Stimulated activated CD4-positive, alpha-beta T cell treated with anti-CD3 and anti-CD28 coated beads, Interleukin-1b, Interleukin-23, amount 100 ng/mL, for 4 hours (primary cell): ENCODE results near the gene KRTAP9-7.
A peak's percentile ranks its signal among the peaks of the same experiment; 100 is the strongest.

Experiments
- DNase-seq, 2 donors: peaks; one replicate each; pipeline ENCODE4 v3.0.0-alpha.2; 2020; ENCODE audit warnings: low read depth in 2 of 2

The KRTAP9-7 gene

GRCh38 chr17:41271858-41272257 lies 3.6 kb upstream of the KRTAP9-7 start:
- no peak for DNase-seq

GRCh38 chr17:41278176-41278955 lies 2.9 kb downstream of the KRTAP9-7 start:
- DNase-seq, result no peak

DNA sequence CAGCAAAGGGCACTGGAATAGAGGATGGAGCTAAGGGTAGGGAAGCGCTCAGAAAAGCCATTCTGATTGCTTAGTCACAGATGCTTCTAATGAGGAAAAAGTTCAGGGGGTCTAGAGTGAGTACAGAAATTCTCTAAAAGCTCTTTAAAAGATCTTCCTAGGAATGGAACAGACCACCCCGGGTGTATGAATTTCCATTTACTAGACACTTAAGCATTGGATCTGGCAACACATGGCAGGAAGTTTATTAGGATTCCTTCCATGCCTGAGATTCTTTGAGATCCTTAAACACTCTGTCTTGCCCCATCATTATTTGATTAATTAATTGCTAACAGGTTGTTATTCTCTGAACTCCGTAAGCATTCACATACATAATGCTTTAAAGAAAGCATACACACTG lies 8.5 kb downstream of the KRTAP9-7 start:
- no peak for DNase-seq

DNA sequence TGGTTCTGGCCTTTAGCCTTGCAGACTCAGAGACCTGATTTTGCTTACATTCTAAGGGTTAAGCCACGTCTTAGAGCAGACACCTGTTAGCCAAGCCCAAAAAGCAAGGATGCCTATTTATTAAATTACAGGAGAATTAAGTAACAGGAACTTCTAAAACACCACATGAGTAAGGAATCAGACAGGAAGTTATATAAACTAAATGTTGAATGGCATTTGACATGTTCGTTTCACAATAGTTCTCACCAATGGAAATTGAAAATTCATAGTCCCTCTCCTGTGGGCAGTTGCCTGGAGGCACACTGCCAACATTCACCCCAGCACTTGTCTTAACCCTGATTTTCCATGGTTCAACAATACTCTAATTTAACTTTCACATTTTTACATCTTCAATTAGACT lies 9.0 kb downstream of the KRTAP9-7 start:
- no peak for DNase-seq

DNA sequence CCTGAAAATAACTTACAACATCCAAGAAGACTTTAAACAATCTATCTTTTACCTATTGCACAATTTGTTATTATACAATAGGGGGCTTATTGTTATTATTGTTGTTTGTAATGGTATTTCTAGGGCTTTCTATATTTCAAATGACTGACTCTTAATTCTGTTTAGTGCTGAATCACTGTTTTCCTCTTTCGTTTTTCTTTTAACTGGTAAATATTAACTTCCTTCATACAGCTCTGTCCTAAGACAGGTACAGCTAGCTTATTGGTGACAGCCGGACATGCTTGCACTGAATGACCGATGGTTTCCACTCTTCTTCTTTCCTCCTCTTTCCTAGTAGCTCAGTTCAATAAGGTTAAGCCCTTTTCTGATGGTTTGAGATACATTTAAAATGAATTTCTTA lies 11.6 kb downstream of the KRTAP9-7 start:
- DNase-seq, result no peak

DNA sequence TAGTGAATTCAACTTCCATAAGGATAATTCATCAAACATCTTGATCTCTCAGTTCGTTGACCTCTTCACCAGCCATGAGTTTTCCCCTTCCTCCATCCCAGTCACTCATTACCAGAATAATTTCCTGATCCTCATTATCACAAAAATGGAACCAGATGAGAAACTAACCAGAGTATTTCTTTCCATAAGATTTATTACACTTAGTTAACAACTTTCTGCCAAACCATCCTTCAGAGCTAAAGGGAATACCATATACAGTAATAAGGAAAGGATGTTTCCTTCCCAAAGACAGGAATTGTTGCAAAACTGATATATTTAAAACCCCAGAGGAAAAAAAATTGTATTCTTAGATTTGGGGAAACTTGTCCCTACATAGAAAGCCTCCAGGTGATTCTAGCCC lies 18.5 kb downstream of the KRTAP9-7 start:
- DNase-seq, result no peak

DNA sequence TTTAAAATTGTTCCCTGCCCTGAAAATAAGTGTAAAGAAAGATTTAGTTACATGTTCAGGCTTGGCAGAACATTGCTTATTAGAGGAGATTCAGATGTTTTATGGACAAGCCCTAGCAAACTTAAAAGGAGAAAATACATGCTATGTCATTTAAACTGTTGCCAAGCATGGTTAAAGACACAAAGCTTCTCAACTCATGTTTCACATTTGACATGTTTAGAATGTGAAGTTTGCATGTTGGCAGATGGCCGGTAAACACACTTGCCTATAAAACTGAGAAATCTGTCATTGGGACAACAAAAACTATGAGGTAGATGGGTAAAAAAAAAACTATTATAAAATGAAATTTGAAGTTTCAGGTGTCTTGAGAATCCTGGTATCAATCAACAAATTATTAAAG lies 21.3 kb downstream of the KRTAP9-7 start:
- no peak for DNase-seq

DNA sequence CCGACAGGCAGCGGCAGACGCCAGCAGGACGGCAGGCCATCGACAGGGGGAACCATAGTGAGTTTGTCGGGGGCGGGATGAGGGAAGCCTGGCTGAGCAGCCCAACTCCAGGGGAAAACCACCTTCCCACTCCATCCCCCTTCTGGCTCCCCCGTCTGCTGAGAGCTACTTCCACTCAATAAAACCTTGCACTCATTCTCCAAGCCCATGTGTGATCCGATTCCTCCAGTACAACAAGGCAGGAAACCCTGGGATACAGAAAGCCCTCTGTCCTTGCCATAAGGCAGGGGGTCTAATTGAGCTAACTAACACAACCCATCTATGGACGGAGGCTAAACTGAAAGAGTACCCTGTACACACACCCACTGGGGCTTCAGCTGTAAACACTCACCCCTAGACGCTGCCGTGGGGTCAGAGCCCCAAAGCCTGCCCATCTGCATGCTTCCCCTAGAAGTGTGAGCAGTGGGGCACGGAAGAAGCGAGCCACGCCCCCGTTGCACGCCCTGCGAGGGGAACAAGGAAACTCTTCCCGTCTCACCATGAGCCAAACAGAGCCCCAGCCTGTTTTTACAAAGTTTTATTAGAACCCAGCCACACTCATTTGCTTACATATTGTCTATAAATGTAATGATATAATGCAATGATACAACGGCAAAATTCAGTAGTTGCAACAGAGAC lies 23.1 kb downstream of the KRTAP9-7 start:
- DNase-seq, result no peak

DNA sequence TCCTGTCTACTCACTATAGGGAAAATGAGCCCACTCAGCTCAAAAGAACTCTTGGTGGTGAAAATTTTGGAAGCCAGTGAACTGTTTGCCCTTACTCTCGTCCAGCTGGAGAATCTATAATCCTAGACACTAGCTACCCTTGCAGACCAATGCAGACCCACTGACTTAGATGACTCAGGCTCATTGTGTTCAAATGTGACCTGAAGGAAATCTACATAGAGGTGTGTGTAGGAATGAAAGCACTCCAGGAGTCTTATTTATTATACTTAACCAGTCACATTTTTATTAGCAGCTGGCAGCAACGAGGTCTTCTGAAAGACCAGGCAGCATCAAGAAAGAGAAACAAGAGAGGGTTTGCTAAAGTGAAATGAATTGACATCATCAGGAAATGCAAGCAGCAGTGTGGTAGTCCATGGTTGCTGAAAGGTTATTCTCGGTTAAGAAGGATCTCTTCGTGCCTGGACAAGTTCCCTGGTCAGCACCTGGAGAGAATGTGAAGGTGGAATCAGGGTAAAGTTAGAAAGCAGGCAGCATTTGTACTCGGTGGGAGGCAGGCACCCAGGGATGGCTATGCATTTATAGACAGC lies 25.8 kb downstream of the KRTAP9-7 start:
- no peak for DNase-seq

DNA sequence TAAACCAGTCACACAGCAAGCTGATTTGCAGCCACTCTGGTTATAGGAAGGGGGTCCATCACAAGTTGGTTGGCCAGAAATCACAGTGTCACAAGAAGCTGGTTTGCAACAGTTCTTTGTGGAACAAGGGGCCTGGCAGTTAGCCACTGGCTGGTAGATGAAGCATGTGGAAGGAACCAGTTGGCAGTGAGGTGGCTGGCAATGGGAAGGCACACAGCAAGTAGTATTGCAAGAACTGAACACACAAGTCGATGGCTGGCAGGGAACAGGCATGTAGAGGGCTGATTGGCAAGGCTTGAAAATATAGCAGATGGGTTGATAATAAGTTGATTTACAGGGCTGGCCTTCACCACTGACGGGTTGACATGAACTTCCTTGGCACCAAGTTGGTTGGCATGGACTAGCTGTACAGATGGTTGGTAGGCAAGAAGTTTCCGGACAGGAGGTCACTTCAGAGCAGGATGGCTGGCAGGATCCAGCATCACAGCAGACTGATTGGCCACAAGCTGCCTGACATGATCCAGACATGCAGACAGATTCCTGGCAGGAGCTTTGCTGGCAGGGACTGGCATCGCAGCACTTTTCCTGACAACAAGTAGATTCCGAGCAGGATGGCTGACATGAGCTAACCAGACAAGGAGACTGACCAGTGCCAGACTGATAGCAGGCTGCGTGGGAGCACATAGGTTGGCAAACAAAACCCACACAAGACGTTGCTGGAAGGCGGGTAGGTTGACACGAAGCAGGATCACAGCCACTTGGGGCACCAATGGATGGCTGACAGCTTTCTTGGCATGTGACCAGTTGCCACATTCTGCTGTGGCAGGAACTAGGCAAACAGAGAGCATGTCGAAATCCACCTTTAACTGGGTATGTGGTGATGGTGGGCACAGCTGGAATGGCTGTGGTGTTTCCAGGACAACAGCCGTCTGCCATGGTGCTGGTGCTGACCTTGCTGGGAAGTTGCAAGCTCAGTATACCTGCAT lies 26.7 kb downstream of the KRTAP9-7 start, which contains the start of gene KRTAP29-1:
Gene KRTAP29-1 (minus strand): TSS at position 936 of the 986 bp plus-strand sequence. CDS start 0 bp downstream, at position 936.
- no peak for DNase-seq

DNA sequence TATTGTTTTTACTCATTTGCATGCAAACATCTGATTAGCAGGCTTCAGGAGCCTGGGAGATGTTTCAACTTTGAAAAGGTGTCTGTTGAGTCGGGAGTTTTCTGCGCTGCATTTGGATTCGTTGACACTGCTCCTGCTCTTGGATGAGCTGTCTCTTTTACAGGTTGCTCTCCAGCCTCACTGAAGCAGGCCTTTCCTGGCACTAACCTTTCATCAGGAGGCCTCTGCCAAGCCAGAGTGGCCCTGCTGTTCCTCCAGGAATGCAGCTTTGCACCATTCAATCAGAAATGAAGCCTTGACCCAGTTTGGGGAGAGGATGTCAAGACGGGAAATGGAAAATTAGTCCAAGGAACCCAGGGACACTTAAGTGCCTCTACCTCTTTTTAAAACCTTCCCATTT lies 27.5 kb downstream of the KRTAP9-7 start:
- no peak for DNase-seq

DNA sequence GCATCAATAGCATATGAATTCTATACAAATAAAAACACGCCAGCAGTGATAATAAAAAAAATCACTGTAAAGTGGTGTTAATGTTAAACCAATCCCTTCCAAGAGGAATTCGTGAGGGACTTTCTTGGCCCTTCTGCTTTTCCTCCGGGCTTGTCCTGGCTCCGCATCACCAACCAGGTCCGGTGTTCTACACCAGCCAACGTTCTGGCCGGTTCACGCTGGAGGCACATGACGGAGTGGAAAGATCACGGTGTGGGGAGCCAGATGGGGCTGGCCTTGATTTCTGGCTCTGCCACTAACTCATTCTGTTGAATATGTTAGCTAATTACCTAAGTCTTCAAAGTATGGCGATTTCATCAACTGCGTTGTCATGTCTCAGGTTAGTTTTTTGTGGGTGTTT lies 28.6 kb downstream of the KRTAP9-7 start:
- no peak for DNase-seq

GRCh38 chr17:41307647-41308046 lies 32.1 kb downstream of the KRTAP9-7 start:
- DNase-seq, result no peak

DNA sequence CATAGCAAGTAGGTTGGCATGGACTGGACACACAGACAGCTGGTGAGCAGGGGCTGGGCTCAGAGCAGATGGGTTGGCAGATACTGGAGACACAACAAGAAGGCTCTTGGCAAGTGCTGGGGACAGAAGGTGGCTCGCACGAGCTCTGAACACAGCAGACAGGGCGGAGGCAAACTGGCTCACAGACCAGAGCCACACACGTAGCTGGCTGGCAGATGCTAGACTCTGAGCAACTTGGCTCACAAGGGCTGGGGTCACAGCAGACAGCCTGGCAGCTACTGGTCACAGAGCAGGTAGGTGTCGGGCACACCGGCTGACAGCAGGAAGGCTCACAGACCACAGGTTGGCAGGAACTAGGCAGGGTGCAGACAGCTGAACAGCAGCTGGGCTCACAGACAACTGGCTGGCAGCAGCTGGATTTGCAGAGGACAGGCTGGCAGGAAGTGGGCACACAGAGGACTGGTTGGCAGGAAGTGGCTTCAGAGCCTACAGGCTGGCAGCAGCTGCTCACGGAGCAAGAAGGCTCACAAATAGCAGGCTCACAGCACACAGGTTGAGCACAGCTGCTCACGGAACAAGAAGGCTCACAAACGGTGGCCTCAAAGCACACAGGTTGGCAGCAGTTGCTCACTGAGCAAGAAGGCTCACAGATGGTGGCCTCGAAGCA lies 32.9 kb downstream of the KRTAP9-7 start:
- DNase-seq, result peak; percentile 23 to 32

DNA sequence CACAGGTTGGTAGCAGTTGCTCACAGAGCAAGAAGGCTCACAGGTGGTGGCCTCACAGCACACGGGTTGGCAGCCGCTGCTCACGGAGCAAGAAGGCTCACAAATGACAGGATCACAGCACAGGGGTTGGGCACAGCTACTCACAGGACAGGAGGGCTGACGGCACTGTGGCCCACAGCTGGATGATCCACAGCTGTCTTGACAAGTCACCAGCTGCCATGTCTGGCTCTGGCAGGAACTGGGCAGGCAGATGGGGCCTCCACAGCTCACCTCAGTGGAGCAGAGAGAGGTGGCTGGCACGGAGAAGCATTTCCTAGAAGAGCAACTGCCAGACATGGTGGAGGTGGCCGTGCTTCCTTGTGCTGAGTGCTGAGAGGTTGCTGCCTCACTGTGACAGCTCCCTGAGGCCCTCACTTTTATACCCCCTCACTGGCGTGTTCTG lies 33.4 kb downstream of the KRTAP9-7 start, which contains the start of gene KRTAP16-1:
Gene KRTAP16-1 (minus strand): TSS at position 392 of the 442 bp plus-strand sequence. CDS start 56 bp downstream, at position 336.
- DNase-seq, result peak in 1 of 2 donors; percentile 17

GRCh38 chr17:41311111-41311510 lies 35.6 kb downstream of the KRTAP9-7 start:
- DNase-seq, result no peak

- no peak for DNase-seq
These were observed 39.8 kb downstream of the KRTAP9-7 start, which contains the start of gene KRTAP17-1 for GRCh38 chr17:41315204-41315794. Gene KRTAP17-1, minus strand, starts transcription at chr17:41315710. Its CDS starts 60 bp downstream, at chr17:41315650.

- DNase-seq, result no peak
These were observed 40.4 kb downstream of the KRTAP9-7 start for GRCh38 chr17:41315814-41316445.

- DNase-seq, result no peak
These were observed 42.7 kb downstream of the KRTAP9-7 start for GRCh38 chr17:41318231-41318630.
